NCI-H748 treated with DMSO at 0.1 percent for 48 hours (cell line): Measurements from ENCODE around the gene WDR1.

Source experiments
- DNase-seq: peaks from one replicate; lab custom pipeline; 2025; lab: John Stamatoyannopoulos, UW

WDR1 gene, protein sequence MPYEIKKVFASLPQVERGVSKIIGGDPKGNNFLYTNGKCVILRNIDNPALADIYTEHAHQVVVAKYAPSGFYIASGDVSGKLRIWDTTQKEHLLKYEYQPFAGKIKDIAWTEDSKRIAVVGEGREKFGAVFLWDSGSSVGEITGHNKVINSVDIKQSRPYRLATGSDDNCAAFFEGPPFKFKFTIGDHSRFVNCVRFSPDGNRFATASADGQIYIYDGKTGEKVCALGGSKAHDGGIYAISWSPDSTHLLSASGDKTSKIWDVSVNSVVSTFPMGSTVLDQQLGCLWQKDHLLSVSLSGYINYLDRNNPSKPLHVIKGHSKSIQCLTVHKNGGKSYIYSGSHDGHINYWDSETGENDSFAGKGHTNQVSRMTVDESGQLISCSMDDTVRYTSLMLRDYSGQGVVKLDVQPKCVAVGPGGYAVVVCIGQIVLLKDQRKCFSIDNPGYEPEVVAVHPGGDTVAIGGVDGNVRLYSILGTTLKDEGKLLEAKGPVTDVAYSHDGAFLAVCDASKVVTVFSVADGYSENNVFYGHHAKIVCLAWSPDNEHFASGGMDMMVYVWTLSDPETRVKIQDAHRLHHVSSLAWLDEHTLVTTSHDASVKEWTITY

DNA sequence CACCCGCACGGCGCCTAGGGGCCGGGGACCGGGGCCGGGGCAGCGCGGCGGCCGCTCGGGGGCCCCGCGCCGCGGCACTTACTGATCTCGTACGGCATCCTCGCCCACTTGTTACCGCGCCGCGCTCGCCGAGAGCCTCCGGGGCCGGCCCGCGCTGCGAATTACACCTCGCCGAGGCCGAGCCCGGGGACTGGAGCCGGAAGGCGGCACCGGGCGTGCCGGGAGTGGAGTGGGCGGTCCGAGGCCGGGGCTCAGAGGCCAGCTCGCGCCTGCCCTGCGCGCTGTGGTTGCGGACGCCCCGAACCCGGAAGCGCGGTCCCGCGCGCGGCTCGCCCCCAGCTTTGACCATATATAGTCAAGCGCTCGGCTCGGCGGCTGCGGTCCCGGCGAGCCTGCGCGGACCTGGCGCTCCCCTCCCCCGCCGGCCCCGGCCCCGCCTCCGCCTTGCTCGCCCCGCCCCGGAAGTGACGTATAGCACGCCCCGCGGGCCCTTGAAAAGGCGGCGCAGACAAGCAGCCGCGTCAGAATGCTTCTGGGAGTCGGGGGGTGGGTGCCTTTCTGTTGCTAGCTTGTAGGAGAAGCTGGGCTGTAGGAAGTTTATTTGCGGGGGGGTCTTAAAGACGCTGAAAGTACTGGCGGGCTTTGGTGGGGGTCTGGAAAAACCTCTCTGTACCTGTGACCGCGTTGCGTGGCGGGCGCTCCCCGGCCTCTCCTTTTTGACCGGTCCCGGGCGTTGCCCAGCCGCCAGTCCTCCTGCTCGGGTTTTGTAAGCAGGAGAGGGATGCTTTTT is at the start of gene WDR1:
Gene WDR1, minus strand, starts transcription at position 231 of the 790 bp plus-strand sequence. Its CDS starts 133 bp downstream, at position 98.
- peak; percentile 70 for DNase-seq

DNA sequence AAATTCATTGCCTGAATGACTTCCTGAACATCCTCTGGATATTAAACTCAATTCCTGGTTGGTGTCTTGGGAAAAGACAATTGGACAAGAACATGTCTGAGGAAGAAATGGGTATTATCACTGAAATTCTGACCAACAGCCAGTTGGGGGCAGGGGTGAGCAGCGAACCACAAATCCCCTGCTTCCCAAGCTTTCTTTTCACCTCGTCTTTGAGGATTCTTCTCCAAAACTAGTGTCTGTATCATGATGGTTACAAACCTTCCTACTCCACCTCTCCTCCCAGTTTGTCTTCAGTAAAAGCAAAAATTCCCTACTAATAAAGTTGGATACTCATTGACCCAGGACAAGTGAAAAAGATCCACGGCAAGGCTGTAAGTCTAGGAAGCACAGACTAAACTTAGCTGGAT is 48.3 kb upstream of the WDR1 start:
- DNase-seq, result peak; percentile 23

DNA sequence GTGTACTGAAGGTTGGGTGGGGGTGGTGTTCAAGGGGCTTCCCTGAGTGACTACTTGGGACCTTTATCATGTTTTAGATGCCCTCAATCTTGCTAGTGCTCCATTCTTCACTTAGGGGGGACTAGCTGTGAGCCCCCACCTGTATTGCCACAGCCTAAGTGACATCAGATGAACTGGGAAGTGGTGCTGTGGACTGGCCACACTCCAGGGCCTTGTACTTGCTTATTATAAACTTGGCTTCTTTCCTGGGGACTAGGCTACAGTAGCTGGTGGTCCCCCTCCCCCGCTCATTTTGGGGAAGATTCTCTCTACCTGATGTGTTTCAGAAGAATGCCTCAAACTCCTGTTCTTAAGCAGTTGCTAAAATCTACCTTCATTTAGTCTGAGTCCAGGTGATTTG is 46.7 kb upstream of the WDR1 start:
- no peak for DNase-seq

DNA sequence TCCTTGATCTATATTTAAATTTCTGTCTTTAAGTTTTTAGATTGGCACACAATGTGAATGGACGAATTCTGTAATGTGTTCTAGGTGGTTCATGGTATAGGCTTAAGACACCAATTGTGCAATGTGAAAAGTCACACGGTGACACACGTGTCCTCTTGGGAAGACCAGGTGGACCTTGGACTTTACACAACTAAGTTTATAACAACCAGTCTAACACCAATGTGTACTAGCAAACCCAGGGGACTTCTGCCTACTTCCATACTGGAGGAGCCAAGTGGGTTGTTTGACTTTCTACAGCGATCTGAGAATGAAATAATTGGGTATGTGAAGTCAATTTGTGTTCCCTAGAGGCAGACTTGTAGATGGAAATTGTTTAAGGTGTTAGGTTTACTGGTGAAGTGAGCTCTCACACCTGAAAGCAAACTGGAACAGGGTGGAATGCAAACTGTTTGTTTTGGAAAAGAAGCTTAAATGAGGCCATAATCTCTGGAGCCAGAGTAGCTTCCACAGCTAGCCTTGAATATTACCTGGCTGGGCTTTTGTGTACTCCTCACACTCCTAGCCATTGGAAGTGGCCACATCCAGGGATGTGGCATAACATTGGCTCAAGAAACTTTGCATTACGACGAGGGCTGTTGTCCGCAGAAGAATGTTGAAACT is 45.9 kb upstream of the WDR1 start:
- DNase-seq, result no peak

DNA sequence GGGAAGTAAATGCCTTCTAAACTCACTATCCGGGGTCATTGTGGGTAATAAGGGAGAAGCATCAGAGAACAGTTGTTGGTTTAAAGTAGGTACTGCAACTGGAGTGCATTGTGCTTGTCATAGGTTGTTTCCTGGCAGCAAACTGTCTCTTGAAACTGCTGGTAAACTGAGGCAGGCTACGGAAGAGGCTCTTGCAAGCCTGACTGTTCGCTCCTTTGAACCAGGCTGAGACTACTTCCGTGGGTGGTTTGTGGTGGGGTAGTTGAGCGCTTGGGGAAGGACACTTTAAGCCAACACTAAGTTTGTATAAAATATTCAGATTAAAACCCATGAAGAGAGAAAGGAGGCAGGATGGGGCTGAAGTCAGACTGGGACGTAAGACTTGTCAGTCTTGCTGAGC is 45.2 kb upstream of the WDR1 start:
- DNase-seq, result no peak

DNA sequence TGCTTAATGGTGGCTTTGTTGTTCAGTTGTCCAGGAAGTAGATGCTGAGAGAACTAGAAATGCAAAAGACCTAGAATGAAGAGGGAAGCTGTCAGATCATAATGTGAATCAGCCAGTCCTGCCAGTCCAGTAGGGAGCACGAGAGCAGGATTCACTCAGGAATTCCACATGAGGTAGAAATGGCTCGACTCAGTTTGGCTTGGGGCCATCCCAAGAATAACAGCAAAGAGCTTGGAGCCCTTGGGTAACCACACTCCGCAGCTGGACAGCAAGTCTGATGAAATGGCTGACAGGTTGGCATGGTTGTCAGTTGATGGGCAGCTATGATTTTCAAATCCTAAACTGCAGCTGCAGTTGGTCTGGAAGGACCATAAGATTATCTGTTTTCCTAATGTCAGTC is 44.5 kb upstream of the WDR1 start:
- DNase-seq, result no peak

DNA sequence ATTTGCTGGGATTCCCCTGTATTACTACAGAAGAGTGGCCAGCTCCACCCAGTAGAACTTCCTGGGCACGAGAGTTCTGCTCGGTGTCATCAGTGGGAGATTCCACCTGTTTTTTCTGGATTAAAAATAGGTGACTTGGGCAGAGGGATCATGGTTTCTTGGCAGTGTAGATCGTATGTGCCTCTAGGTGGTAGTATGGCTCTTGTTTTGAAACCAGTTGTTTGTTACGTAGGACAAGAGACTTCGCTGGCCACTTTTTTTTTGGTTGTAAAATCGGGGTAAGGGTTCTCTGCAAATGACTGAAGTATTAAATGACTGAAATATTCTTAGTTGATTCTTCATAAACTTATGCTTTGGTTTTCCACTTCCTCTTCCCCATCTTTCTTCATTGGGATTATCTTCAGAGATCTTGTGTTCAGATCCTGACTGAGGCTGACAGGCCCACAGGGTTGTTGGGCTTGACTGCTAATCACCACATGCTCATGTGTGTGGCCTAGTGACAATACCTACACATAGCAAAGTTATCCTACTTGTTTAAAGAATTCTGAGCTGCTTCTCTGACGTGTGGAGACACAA is 43.8 kb upstream of the WDR1 start:
- DNase-seq, result peak; percentile 5

DNA sequence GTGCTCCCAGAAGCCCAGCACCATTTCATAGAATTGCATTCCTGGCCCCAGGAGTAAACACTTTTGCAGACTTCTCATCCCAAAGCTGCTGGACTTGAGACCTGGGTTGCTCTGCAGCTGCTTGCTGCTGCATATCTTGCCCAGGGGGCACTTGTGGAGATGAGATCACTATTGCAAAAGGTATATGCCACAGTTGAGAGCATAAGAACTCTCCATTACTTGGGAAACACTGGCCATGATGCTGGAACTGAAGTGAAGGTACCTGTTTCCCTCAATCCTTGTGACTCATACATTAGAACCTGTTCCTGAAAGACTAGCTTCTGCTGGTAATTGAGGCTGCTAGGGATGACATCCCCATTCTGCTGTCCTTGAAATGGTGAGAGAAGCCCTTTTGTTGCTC is 43.1 kb upstream of the WDR1 start:
- DNase-seq, result no peak

DNA sequence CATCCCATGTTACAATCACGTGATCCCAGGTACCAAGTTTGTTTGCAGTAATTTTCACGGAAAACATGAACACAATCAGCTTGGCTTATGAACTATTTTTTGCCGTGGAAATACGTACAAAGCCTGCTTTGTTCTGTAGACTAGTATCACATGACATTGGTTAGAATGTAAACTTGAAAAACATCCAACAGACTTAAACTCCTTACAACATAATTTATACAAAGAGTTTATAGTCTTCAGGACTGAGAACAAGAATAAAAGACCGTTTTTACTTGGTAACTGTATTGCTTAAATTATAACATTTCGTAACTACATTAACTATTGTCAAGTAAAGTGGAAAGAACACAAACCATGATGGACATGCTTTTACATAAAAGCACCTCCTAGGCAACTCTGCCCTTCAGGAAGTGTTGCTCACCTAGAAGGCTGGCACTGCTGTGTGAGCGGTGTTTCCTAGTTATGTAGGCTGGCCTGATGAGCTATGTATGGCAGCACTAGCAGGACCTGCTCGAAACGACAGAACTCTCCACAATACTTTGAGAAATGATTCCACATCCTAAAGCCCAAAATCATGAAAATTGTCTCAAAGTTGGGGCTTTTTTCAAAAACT is 41.8 kb upstream of the WDR1 start:
- no peak for DNase-seq

DNA sequence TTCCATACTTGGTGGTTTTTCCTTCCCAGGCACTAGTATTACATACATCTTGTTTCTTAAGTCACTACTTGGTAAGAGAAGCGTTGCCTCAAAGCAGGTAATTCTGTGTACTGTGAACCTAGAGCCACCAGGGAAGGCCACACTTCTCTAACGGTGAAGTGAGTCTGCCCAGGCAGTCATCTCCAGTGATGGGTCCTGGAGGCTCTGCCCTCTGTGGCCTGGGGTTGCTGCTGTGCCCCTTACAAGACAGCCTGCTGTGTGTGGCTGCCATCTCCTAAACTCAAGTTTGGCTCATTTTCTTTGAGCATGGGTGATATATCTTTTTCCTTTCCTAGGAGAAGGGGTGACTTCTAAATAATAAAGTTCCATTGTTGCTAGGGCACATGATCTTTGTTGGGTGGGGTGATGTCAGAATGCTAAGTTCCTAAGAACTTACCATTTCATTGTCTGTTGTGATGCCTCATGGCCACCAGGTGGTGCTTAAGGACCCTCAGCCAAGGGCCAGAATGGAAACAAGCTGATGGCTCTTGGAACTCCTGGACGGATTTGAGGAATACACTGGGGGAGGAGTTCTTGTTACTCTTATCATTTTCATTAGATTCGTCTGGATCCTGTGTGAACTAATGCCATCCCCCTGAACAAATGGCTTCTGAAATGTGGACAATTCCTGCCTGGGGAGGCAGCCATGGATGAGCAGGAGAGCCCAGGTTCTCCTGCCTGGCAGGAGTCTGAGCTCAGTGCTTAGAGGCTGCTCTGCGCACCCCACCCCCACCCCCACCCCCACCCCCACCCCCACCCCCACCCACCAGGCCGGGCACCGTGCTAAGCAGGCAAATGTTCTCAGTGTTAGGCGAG is 41.1 kb upstream of the WDR1 start:
- peak; percentile 50 for DNase-seq

DNA sequence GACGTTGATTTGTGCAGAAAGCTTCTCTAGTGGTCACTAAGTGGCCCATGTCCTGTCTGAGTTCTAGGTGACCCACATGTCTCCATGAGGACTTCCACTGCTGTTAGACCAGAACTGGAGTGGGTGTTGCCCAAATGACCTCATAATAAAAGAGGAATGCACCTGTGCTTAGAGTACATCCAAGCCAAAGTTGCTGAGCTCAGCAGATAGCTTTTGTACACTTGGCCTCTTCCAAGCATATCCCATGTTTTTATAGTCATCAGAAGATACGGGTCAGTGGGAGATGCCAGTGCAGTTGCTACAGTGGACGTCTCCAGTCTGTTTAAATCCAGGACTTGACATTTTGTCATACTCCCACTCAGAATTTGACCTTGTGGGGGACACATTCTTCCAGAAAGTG is 37.6 kb upstream of the WDR1 start:
- DNase-seq, result no peak

DNA sequence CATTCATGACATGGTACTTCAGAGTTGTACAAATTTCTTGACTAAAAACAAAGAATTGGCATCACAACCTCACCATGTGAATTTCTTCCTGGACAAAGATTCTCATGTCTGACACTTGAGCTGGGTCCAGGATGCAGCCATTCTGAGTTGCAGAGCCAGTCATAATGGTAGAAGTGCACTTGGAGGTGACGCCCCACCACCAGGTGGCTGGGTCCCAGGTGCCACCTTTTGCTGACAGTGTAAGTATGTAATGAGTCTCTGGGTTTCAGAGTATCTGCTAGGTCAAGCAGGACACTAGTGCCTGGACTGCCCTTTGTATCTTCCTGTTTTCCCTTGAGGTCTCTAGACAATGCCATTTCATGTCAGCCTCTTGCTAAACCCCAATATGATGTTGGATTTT is 36.6 kb upstream of the WDR1 start:
- no peak for DNase-seq

DNA sequence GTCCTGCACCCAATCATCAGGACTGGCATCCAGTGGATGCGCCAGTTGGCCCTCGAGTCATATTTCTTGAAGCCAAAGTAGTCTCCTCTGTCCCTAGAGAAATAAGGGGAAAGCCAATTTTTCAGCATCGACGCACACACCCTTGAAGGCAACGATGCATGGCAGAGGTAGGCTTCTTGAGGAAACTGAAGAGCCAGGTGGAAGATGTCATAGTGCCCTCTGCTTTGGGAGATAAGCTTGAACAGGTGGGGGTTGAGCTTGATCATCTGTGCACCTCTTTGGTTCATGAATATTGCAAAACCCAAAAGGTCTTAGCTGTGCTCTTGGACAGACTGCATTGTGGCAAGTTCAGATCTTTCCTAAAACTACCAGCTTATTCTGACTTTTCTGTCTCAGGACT is 34.6 kb upstream of the WDR1 start:
- DNase-seq, result no peak

DNA sequence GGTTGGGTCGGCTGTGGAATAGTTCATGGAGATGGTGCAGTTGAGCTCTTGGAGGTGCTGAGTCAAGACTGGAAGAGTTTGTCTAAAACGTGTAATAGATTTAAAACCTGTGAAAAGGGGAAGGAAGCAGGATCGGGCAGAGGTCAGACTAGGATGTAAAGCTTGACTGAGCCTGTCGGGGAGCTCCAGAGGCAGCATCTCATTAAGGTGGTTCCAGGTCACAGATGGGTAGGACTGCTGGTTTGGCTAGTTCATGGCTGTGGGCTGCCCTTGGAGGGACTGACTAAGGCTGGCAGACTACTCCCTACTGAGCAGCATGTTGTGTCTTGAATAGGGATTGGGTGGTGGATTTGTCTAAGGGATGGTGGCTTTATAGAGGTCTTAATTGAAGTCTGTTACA is 28.4 kb upstream of the WDR1 start:
- DNase-seq, result no peak

DNA sequence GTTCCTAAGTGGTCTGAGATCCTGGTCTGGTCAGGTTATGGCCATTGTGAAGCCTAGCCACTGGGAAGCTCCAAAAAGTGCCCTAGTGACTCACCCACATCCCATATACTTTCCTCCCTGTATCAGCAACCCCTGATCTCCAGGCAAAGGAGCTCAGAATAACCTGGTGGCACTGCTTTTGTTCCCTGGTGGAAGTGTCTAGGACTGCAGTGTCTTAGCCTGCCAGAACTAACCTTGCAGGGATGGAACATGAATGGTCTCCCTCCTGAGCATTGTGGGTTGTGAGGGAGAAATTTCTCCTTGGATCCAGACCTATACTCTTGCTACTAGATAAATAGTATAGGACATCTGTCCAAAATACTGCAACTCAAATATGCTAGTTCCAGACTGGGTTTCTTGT is 27.9 kb upstream of the WDR1 start:
- DNase-seq, result no peak

DNA sequence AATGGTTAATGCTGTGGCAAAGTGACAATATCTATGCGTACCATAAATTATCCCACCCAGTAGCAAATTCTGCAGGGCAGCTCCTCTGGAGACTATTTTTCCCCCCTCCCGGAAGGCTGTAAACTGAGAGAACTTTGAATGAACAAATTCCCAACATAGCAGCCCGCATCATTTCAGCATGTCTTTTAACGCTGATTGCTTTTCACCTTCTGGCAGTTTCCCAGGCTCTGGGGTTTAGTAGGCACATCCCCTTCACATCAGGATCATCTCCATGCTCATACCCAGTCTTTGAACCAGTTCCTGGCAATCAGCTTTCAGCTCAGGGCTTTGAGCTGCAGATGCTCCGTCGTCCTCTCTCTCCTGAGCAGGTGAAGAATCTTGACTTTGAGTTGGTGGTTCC is 26.6 kb upstream of the WDR1 start:
- no peak for DNase-seq

DNA sequence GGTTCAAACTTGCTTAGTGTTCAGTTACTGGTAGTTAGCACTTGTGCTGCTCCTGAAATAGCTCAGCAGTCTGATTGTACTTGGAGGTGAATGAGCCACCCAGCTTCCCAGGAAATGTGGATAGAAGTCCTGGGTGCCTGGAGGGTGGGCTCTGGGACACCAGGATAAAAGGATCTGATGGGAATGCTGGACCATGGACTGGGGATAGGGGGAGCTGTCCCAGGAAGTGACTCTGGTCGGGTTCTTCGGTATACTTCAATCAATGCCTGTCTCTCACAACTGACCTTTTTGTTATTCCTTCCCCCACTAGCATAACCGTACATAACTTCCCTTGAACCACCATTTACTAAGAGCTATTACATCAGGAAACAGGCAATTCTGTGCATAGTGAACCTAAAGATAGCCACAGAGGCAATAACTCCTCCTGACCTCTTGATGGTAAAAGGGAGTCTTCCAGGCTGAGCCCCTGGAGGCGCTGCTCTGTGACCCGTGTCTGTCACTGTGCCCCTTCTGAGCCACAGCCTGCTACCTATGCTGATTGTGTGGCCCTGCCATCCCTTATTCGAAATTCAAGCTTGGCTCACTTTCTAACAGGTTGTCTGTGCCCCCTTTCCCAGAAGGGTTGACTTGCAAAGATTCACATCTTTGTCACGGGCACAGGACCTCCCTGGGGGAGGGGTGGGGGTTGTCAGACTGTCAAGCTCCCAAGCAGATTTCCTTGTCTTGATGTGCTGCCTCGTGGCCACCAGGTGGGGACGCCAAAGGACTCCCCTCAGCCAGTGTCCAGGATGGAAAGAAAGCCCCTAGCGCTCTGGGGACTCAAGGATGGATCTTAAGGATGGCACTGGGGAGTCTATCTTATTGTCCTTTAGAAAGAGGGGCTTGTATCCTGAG is 24.5 kb upstream of the WDR1 start:
- no peak for DNase-seq

DNA sequence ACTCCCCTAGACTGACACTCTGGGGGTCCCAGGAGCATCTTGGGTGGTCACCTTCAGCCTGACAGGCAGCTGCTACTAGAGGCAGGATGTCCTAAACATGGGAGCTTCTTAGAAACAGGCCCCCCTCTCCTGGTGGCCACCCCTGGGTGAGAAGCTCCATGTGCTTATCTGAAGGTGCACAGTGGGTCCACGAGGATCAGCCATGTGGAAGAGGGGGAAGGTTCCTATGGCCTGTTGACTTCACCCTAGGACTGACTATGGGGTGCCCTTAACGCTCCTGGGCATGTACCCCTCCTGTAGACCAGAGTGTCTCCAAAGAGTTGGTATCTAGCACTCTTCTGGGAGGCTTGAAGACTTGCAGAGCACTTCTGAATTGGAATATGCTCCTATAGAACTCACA is 22.9 kb upstream of the WDR1 start:
- no peak for DNase-seq

DNA sequence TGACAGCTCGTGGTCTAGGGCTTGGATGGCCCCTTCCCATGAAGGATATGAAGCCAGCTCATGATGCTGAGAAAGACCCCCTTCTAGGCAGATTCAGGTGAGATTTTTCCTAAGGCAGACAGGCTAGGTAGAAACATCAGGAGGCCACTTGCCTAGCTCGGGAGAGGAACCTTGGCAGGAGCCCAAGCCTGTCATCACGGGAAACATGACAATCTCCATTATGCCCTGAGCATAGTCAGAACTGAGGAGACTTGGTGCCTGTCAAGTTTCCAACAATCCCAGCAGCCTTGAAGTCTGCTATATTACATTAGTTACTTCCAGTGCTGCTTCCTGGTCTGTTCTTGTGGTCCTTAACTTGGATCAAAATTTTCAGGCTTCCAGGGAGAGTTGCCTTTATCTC is 18.7 kb upstream of the WDR1 start:
- no peak for DNase-seq

DNA sequence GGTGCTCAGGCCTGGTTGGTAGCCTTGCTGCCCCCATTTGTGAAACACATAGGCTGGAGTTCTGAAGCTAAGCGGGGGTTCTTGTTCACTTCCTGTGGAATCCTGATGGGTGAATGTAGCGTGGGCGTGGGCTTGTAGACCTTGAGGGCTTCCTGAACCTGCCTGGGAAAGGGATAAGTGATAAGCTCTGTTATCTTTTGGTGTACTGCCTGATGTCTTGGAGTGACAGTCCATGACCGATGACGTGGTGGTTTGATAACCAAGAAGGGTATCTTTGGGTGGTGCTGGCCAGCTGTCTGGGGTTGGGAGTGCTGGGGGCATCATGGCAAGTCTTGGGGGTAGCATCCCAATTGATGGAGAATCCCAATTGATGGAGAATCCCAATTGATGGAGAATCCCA is 17.5 kb upstream of the WDR1 start:
- no peak for DNase-seq
